Endothelial cell of umbilical vein (primary cell): ENCODE measurements around the gene MAGEA9B. TPM values are rescaled to one million over a fixed set of nuclear protein-coding genes. Genes with fewer than 3 reads are reported as not detected.

Experiments
- BruUV-seq: library from RNA; stranded (reverse); fragments of 400-500 nt; replicated peaks from 2 replicates; lab custom pipeline; 2021; lab: Mats Ljungman, UMichigan
- CTCF ChIA-PET: fragments of 300-600, 350-600 bp; sonication (Branson Sonifier 250); formaldehyde crosslinking; loops from one replicate; lab custom pipeline; 2021; ENCODE audit warnings: antibody characterized with exemption, inconsistent platforms; lab: Charles Lee
- POLR2A ChIA-PET: fragments of 300-600, 350-600 bp; sonication (Branson Sonifier 250); formaldehyde crosslinking; loops from one replicate; lab custom pipeline; 2021; ENCODE audit warnings: antibody characterized with exemption, inconsistent platforms; lab: Charles Lee
- DNase-seq: peaks from one replicate; pipeline ENCODE4 v3.0.0-alpha.2; 2011; ENCODE audit warnings: low read depth, low spot score
- FAIRE-seq: peaks from 2 replicates; lab custom pipeline; 2011; peaks lifted over from hg19 to GRCh38; lab: Jason Lieb, UNC
- H2AFZ ChIP-seq: 2 replicates; pipeline ENCODE4 v1.6.0; 2012; ENCODE audit warnings: low read depth, low read length, control low read depth, inconsistent platforms
- H3K27ac ChIP-seq: 2 replicates; pipeline ENCODE4 v1.5.1; 2011; ENCODE audit warnings: low read depth, mild to moderate bottlenecking, control low read depth, low read length, moderate library complexity; ENCODE audit not compliant: insufficient read depth
- H3K27me3 ChIP-seq, 2 experiments: 2 replicates each; pipeline versions ENCODE4 v1.6.0 to v1.6.1; 2011; ENCODE audit warnings: low read length in 2 of 2, mixed read lengths in 1 of 2; ENCODE audit not compliant: control insufficient read depth in 2 of 2, insufficient read depth in 2 of 2
- H3K36me3 ChIP-seq, 2 experiments: 2 replicates in 1 of 2; 3 replicates in 1 of 2; pipeline ENCODE4 v1.5.1; 2011; ENCODE audit warnings: low read length in 2 of 2, mild to moderate bottlenecking in 1 of 2, moderate library complexity in 1 of 2; ENCODE audit not compliant: control insufficient read depth in 2 of 2, insufficient read depth in 2 of 2; ENCODE audit errors: extremely low read depth in 1 of 2
- H3K4me1 ChIP-seq: 3 replicates; pipeline ENCODE4 v1.5.1; 2011; ENCODE audit warnings: mild to moderate bottlenecking, low read length; ENCODE audit not compliant: control insufficient read depth, insufficient read depth; ENCODE audit errors: extremely low read depth
- H3K4me2 ChIP-seq: 2 replicates; pipeline ENCODE4 v1.6.1; 2011; ENCODE audit warnings: low read length, control low read depth, mixed read lengths; ENCODE audit not compliant: insufficient read depth
- H3K4me3 ChIP-seq, 3 experiments: fragments of 200-600 bp in 1 of 3; sonication (generic), shearing (Covaris generic) in 1 of 3; replicated peaks in 1 of 3; 2 replicates each; pipeline ENCODE4 v1.5.1; 2011 to 2016; ENCODE audit warnings: control low read depth in 3 of 3, low read length in 3 of 3, mild to moderate bottlenecking in 2 of 3, inconsistent platforms in 1 of 3, low read depth in 1 of 3, moderate library complexity in 1 of 3; ENCODE audit not compliant: insufficient read depth in 1 of 3
- H3K79me2 ChIP-seq: 2 replicates; pipeline ENCODE4 v1.6.0; 2012; ENCODE audit warnings: low read length, inconsistent platforms; ENCODE audit not compliant: control insufficient read depth, insufficient read depth
- H3K9ac ChIP-seq: replicated peaks from 2 replicates; pipeline ENCODE3; 2011; ENCODE audit warnings: low read length, control low read depth; ENCODE audit not compliant: insufficient read depth; ENCODE audit errors: extremely low read depth
- H3K9me1 ChIP-seq: replicated peaks from 3 replicates; pipeline ENCODE4 v1.6.0; 2011; ENCODE audit warnings: mild to moderate bottlenecking, low read length; ENCODE audit not compliant: control insufficient read depth, insufficient read depth; ENCODE audit errors: extremely low read depth
- H3K9me3 ChIP-seq: replicated peaks from 2 replicates; pipeline ENCODE4 v1.5.1; 2012; ENCODE audit warnings: low read length, inconsistent platforms; ENCODE audit not compliant: control insufficient read depth, insufficient read depth
- H4K20me1 ChIP-seq: replicated peaks from 2 replicates; pipeline ENCODE3; 2011; ENCODE audit warnings: mild to moderate bottlenecking, low read length; ENCODE audit not compliant: control insufficient read depth, insufficient read depth; ENCODE audit errors: extremely low read depth
- CTCF ChIP-seq, 2 donors: IDR thresholded peaks; 1 replicate in 1 of 2; 2 replicates in 1 of 2; pipeline ENCODE4 v1.5.1; 2011; ENCODE audit warnings: low read length in 2 of 2, mild to moderate bottlenecking in 2 of 2, moderate library complexity in 2 of 2, control low read depth in 1 of 2, inconsistent platforms in 1 of 2, low read depth in 1 of 2; ENCODE audit not compliant: insufficient read depth in 1 of 2; ENCODE audit errors: extremely low read depth in 1 of 2
- EZH2 ChIP-seq: IDR thresholded peaks from 2 replicates; pipeline ENCODE4 v1.6.1; 2012; ENCODE audit warnings: borderline replicate concordance, low read depth, mild to moderate bottlenecking, moderate library complexity, low read length, inconsistent platforms; ENCODE audit not compliant: severe bottlenecking
- FOS ChIP-seq: IDR thresholded peaks from 2 replicates; pipeline ENCODE4 v1.6.1; 2011; ENCODE audit warnings: mild to moderate bottlenecking, low read length, moderate library complexity, borderline replicate concordance; ENCODE audit not compliant: insufficient read depth
- GATA2 ChIP-seq: IDR thresholded peaks from 2 replicates; pipeline ENCODE4 v1.7.0; 2011; ENCODE audit warnings: low read depth, mild to moderate bottlenecking, moderate library complexity, mixed read lengths, low read length; ENCODE audit not compliant: insufficient read length, insufficient read depth
- JUN ChIP-seq: IDR thresholded peaks from 2 replicates; pipeline ENCODE4 v1.6.1; 2011; ENCODE audit warnings: borderline replicate concordance, low read depth; ENCODE audit not compliant: insufficient read length, insufficient read depth
- MYC ChIP-seq: IDR thresholded peaks from one replicate; pipeline ENCODE4 v1.6.1; 2011; ENCODE audit warnings: mild to moderate bottlenecking, low read depth, low read length
- POLR2A ChIP-seq: IDR thresholded peaks from 2 replicates; pipeline ENCODE4 v1.6.1; 2012; ENCODE audit warnings: low read depth, mild to moderate bottlenecking, control low read depth, low read length
- POLR2AphosphoS5 ChIP-seq: IDR thresholded peaks from 2 replicates; pipeline ENCODE4 v1.6.1; 2012; ENCODE audit warnings: low read depth, mild to moderate bottlenecking, control low read depth, low read length, moderate library complexity; ENCODE audit not compliant: insufficient read depth
- dilution Hi-C: fragments of 300-500 bp; cut with MboI; formaldehyde crosslinking; loops from one replicate; pipeline ENCODE4 v1.15.0; 2019; ENCODE audit warnings: low sequenced_read_pairs; ENCODE audit not compliant: extremely low pct_ligation_motif_present
- intact Hi-C: fragments of 100-400 bp; cut with micrococcal nuclease; formaldehyde crosslinking; loops from one replicate; pipeline ENCODE4 v1.10.0; 2022
- polyA plus RNA-seq, 4 experiments: library from polyadenylated mRNA; depleted of rRNA in 3 of 4; stranded (reverse) in 3 of 4; unstranded in 1 of 4; fragments of >200 nt; gene quantifications; 2 replicates each; pipeline versions ENCODE4 v1.2.1 to v1.2.3, GENCODE V29; 2011 to 2012; ENCODE audit warnings: missing spikeins in 1 of 4
- total RNA-seq: library from RNA; stranded (reverse); gene quantifications from 2 replicates; pipeline ENCODE4 v1.2.3, GENCODE V29; 2021
- TF ChIP-seq, protein P1 (sequence below): IDR thresholded peaks from 2 replicates; pipeline ENCODE4 v1.6.1; 2011; ENCODE audit not compliant: insufficient read depth, insufficient read length

MAGEA9B gene
- total and polyA plus RNA-seq, 2 donors (not counting 3 experiments of a cell fraction or from before 2014, with no cell fraction given): not detected

- ChIA-PET POLR2A (no interaction called here), CTCF (interaction anchor here (0.6 kb wide), 1 partner anchor 119 kb away, joined by 3 read pairs; no protein-coding TSS in a partner anchor)
- no peaks in the 10 kb centered on the region for H3K36me3 ChIP-seq
- H3K9me3 ChIP-seq: no peaks in the 10 kb centered on the region
- H3K4me3 ChIP-seq: peak within 1 kb of the TSS; percentile 13 to 78 (median 61)
- no peak for TF ChIP-seq JUN
- TF ChIP-seq MYC: no peak
- no peak for TF ChIP-seq EZH2
- TF ChIP-seq, protein P1, sequence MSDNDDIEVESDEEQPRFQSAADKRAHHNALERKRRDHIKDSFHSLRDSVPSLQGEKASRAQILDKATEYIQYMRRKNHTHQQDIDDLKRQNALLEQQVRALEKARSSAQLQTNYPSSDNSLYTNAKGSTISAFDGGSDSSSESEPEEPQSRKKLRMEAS: no peak
- no peak for TF ChIP-seq FOS
- no peak for TF ChIP-seq GATA2
- no peak for TF ChIP-seq POLR2A
- no peak for TF ChIP-seq POLR2AphosphoS5
- TF ChIP-seq CTCF (IDR thresholded peaks at IDR 0.05; ENCODE audit: extremely low read depth in 1 of 2, insufficient read depth in 1 of 2, low read depth in 1 of 2, low read length in 2 of 2): no peak
- FAIRE-seq: peak; percentile 80
- BruUV-seq: no TSS peak
- no peak within 1 kb of the TSS for H3K27ac ChIP-seq
- H3K9ac ChIP-seq: peak within 1 kb of the TSS; percentile 45
- dilution Hi-C loops (no loop called here), intact Hi-C loops (no loop called here)
- H3K9me1 ChIP-seq: no peaks in the 10 kb centered on the region
- DNase-seq: peak; percentile 47
- H3K79me2 ChIP-seq: peaks cover 7% of the 10 kb centered on the region
- no peaks in the 10 kb centered on the region for H3K4me1 ChIP-seq
- H3K4me2 ChIP-seq: peak within 1 kb of the TSS; percentile 85
- no peaks in the 10 kb centered on the region for H4K20me1 ChIP-seq
- peak within 1 kb of the TSS; percentile 75 for H2AFZ ChIP-seq
- peaks cover 6 to 7% of the 10 kb centered on the region in 2 experiments for H3K27me3 ChIP-seq
These were observed 44.2 kb upstream of the MAGEA9B start, which contains the start of gene TMEM185A for GRCh38 chrX:149631234-149632165. TSS of gene TMEM185A (minus strand) at chrX:149631792. CDS start at chrX:149631580, 212 bp downstream.
